NCI-H1694 (cell line): ENCODE results near the gene ZSWIM7.

Experiments used
- DNase-seq: peaks from one replicate; lab custom pipeline; 2025; lab: John Stamatoyannopoulos, UW

Gene ZSWIM7

GRCh38 chr17:15929941-15930340 is 69.6 kb downstream of the ZSWIM7 start:
- DNase-seq, result no peak

GRCh38 chr17:15928286-15928785 is 71.2 kb downstream of the ZSWIM7 start:
- DNase-seq, result no peak
